DND-41 (cell line): ENCODE data around the gene ZKSCAN8.
"Not testable (repeated sequence)": the region's sequence is repeated elsewhere in the genome, so short reads cannot be mapped to it uniquely, and the experiment has no call there.

Source experiments
- ATAC-seq: fragments of 200-7000 bp; cut with Tn5 transposase; 3 replicates; pipeline ENCODE4 v1.9.1; 2021; ENCODE audit warnings: low read depth; ENCODE audit not compliant: insufficient read depth
- DNase-seq: peaks from one replicate; pipeline ENCODE4 v3.0.0-alpha.2; 2020
- H2AFZ ChIP-seq: 2 replicates; pipeline ENCODE4 v1.6.0; 2012; ENCODE audit warnings: low read depth, low read length
- H3K27ac ChIP-seq: 2 replicates; pipeline ENCODE4 v1.5.1; 2012; ENCODE audit warnings: low read length, inconsistent platforms
- H3K27me3 ChIP-seq: fragments of 200-600 bp; sonication (generic); 2 replicates; pipeline ENCODE4 v1.6.0; 2012; ENCODE audit warnings: low read length, mild to moderate bottlenecking, inconsistent platforms; ENCODE audit not compliant: insufficient read depth, poor library complexity
- H3K36me3 ChIP-seq: 2 replicates; pipeline ENCODE4 v1.5.1; 2012; ENCODE audit warnings: low read length, inconsistent platforms; ENCODE audit not compliant: insufficient read depth
- H3K4me1 ChIP-seq: 2 replicates; pipeline ENCODE4 v1.5.1; 2012; ENCODE audit warnings: mild to moderate bottlenecking, low read length; ENCODE audit not compliant: insufficient read depth
- H3K4me2 ChIP-seq: 2 replicates; pipeline ENCODE4 v1.6.0; 2012; ENCODE audit warnings: mild to moderate bottlenecking, moderate library complexity, low read length, inconsistent platforms; ENCODE audit not compliant: insufficient read depth
- H3K4me3 ChIP-seq, 2 experiments: fragments of 200-600 bp in 1 of 2; shearing (Covaris generic) in 1 of 2; 2 replicates each; pipeline ENCODE4 v1.5.1; 2012 to 2016; ENCODE audit warnings: inconsistent platforms in 2 of 2, low read length in 2 of 2, mild to moderate bottlenecking in 2 of 2, low read depth in 1 of 2, moderate library complexity in 1 of 2
- H3K79me2 ChIP-seq: 2 replicates; pipeline ENCODE4 v1.6.0; 2012; ENCODE audit warnings: low read length, inconsistent platforms; ENCODE audit not compliant: insufficient read depth
- H3K9ac ChIP-seq: 2 replicates; pipeline ENCODE4 v1.6.0; 2012; ENCODE audit warnings: low read depth, mild to moderate bottlenecking, inconsistent platforms, low read length, moderate library complexity
- H3K9me3 ChIP-seq: 2 replicates; pipeline ENCODE4 v1.5.1; 2012; ENCODE audit warnings: low read length, moderate library complexity, mild to moderate bottlenecking, inconsistent platforms; ENCODE audit not compliant: insufficient read depth, severe bottlenecking
- H4K20me1 ChIP-seq: 2 replicates; pipeline ENCODE4 v1.6.0; 2012; ENCODE audit warnings: low read length; ENCODE audit not compliant: insufficient read depth
- CTCF ChIP-seq: IDR thresholded peaks from 2 replicates; pipeline ENCODE4 v1.5.1; 2012; ENCODE audit warnings: borderline replicate concordance, low read length, moderate library complexity, mild to moderate bottlenecking; ENCODE audit not compliant: poor library complexity, severe bottlenecking; ENCODE audit errors: extremely low read depth
- EZH2 ChIP-seq: IDR thresholded peaks from 3 replicates; pipeline ENCODE4 v1.6.1; 2012; ENCODE audit warnings: borderline replicate concordance, low read depth, mild to moderate bottlenecking, moderate library complexity, low read length, inconsistent platforms; ENCODE audit not compliant: severe bottlenecking

Gene ZKSCAN8

GRCh38 chr6:28117386-28118050, 24.2 kb upstream of the ZKSCAN8 start:
- ATAC-seq (no peak), DNase-seq (no peak)
- H2AFZ ChIP-seq, result no peak overlapping the region
- no peak overlapping the region for H3K9ac ChIP-seq
- no peaks in the 10 kb centered on the region for H3K27me3 ChIP-seq
- H4K20me1 ChIP-seq, result no peaks in the 10 kb centered on the region
- no peak overlapping the region for H3K27ac ChIP-seq
- H3K4me1 ChIP-seq, result no peaks in the 10 kb centered on the region
- no peak overlapping the region for H3K4me2 ChIP-seq
- H3K4me3 ChIP-seq, result no peak overlapping the region
- H3K9me3 ChIP-seq, result no peaks in the 10 kb centered on the region
- peaks cover 59% of the 10 kb centered on the region for H3K36me3 ChIP-seq
- TF ChIP-seq CTCF, result no peak
- TF ChIP-seq EZH2, result no peak
- H3K79me2 ChIP-seq, result no peaks in the 10 kb centered on the region

DNA sequence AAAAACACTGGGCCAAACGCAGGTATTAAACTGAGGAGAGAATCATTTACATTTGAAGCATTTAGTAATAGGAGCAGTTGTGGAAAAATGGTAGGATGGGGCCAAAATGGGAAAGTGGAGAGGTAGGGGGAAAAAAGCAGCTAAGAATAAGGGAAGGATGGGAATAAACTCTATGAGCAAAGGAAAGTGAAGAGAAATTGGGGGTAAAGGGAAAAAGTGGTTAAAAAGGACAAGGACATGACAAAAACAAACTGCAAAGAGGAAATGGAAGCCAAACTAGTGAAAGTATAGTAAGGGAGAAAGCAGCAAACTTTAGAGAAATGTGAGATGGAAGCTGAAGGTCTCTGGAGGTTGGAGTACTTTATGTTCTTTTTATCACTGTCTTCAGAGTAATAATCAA, 23.5 kb upstream of the ZKSCAN8 start:
- H3K36me3 ChIP-seq, result peaks cover 65% of the 10 kb centered on the region
- no peak overlapping the region for H2AFZ ChIP-seq
- no peaks in the 10 kb centered on the region for H3K27me3 ChIP-seq
- no peak overlapping the region for H3K4me2 ChIP-seq
- ATAC-seq (no peak), DNase-seq (no peak)
- no peak for TF ChIP-seq CTCF
- TF ChIP-seq EZH2, result no peak
- 0 out of 2 replicates have a peak, but pooled peaks cover under 1% of the 10 kb centered on the region for H3K79me2 ChIP-seq
- 0 out of 2 replicates have a peak, but pooled peaks cover 6% of the 10 kb centered on the region for H4K20me1 ChIP-seq
- no peak overlapping the region for H3K4me3 ChIP-seq
- no peaks in the 10 kb centered on the region for H3K9me3 ChIP-seq
- no peak overlapping the region for H3K27ac ChIP-seq
- H3K9ac ChIP-seq, result no peak overlapping the region
- no peaks in the 10 kb centered on the region for H3K4me1 ChIP-seq

DNA sequence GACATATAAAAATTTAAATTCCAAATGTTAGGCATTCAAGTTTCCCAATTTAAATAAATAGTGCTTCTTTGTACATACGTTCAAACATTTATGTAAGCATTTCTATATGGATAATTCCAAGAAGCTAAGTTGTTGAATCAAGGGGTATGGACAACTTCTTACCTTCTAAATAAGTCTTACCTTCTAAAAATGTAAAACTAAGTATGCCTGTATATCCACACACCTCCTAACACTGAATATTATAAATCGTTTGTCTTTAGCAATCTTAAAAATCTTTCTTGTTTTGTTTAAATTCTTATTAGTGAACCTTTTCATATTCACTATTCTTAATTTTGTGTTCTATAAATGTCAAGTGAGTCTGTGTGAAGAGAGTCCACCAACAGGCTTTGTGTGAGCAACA, 19.8 kb upstream of the ZKSCAN8 start:
- DNase-seq (no peak), ATAC-seq (no peak)
- TF ChIP-seq CTCF (no peak), EZH2 (no peak)
- H3K36me3 ChIP-seq, result peaks cover 71% of the 10 kb centered on the region
- H3K79me2 ChIP-seq, result peaks cover 37% of the 10 kb centered on the region
- H3K27ac ChIP-seq, result no peak overlapping the region
- H2AFZ ChIP-seq, result no peak overlapping the region
- no peaks in the 10 kb centered on the region for H3K27me3 ChIP-seq
- peaks cover 37% of the 10 kb centered on the region; the same call in 1 of the 2 replicates for H4K20me1 ChIP-seq
- H3K4me3 ChIP-seq, result no peak overlapping the region
- H3K9me3 ChIP-seq, result no peaks in the 10 kb centered on the region
- no peak overlapping the region for H3K4me2 ChIP-seq
- no peaks in the 10 kb centered on the region for H3K4me1 ChIP-seq
- no peak overlapping the region for H3K9ac ChIP-seq

- not testable (repeated sequence) for H3K27ac ChIP-seq, H3K4me3 ChIP-seq, H3K9ac ChIP-seq, H3K4me1 ChIP-seq, H3K9me3 ChIP-seq, H3K27me3 ChIP-seq, DNase-seq, H2AFZ ChIP-seq, ATAC-seq, H3K4me2 ChIP-seq
- peaks cover 41% of the 10 kb centered on the region for H3K79me2 ChIP-seq
- H3K36me3 ChIP-seq, result peaks cover 71% of the 10 kb centered on the region
- peaks cover 39% of the 10 kb centered on the region; the same call in 1 of the 2 replicates for H4K20me1 ChIP-seq
Observed at GRCh38 chr6:28122283-28122682, 19.4 kb upstream of the ZKSCAN8 start.
